Measurements from ENCODE around the gene CACHD1. TPM values are rescaled to one million over a fixed set of nuclear protein-coding genes. Genes with fewer than 3 reads are reported as not detected.

The CACHD1 gene
- total RNA-seq, 1 experiment from 2014 or later: 29.9 TPM

- Histone ChIP-seq H3K36me3 (ENCODE audit: control insufficient read depth, insufficient read depth, low read length) (no peaks in the 10 kb centered on the region), H3K4me3 (ENCODE audit: low read depth in 2 of 2, low read length in 2 of 2) (no peak overlapping the region), H3K9me3 (ENCODE audit: control insufficient read depth, insufficient read depth, low read depth, low read length) (no peaks in the 10 kb centered on the region), H3K27ac (ENCODE audit: low read length) (no peak overlapping the region), H3K27me3 (ENCODE audit: control insufficient read depth, insufficient read depth, low read length) (no peaks in the 10 kb centered on the region), H3K4me1 (ENCODE audit: control insufficient read depth, insufficient read depth, low read length) (peaks cover 26% of the 10 kb centered on the region)
- no peak for TF ChIP-seq POLR2AphosphoS5 (IDR thresholded peaks at IDR 0.05; ENCODE audit: low read depth, low read length)
- in situ Hi-C loops (cut with HindIII; ENCODE audit: low pct_unique_long_range_greater_than_20kb, low sequenced_read_pairs) (no loop called here), intact Hi-C loops (cut with micrococcal nuclease; ENCODE audit: unreplicated experiment) (no loop called here)
- no peak for DNase-seq (ENCODE audit: low read depth, low spot score)
- no peak for ATAC-seq
- ChIA-PET CTCF (no interaction called here), POLR2A (no interaction called here)
- no TSS peak for BruUV-seq (replicated peaks)
Observed at GRCh38 chr1:64495878-64496277, 25.9 kb downstream of the CACHD1 start.

- intact Hi-C loops (cut with micrococcal nuclease; ENCODE audit: unreplicated experiment) (no loop called here), in situ Hi-C loops (cut with HindIII; ENCODE audit: low pct_unique_long_range_greater_than_20kb, low sequenced_read_pairs) (no loop called here)
- Histone ChIP-seq H3K4me1 (ENCODE audit: control insufficient read depth, insufficient read depth, low read length) (peaks cover 26% of the 10 kb centered on the region), H3K9me3 (ENCODE audit: control insufficient read depth, insufficient read depth, low read depth, low read length) (no peaks in the 10 kb centered on the region), H3K27ac (ENCODE audit: low read length) (peak overlapping the region; percentile 13; the same call in 1 of the 2 replicates), H3K27me3 (ENCODE audit: control insufficient read depth, insufficient read depth, low read length) (no peaks in the 10 kb centered on the region), H3K36me3 (ENCODE audit: control insufficient read depth, insufficient read depth, low read length) (no peaks in the 10 kb centered on the region), H3K4me3 (ENCODE audit: low read depth in 2 of 2, low read length in 2 of 2) (no peak overlapping the region)
- DNase-seq (ENCODE audit: low read depth, low spot score): no peak
- ChIA-PET CTCF (no interaction called here), POLR2A (interaction anchor here (0.5 to 0.7 kb wide), 2 partner anchors 21 to 493 kb away, joined by 4 to 5 read pairs; no protein-coding TSS in a partner anchor)
- no peak for TF ChIP-seq TCF7L2 (IDR thresholded peaks at IDR 0.05; ENCODE audit: low read depth, low read length)
- TF ChIP-seq CTCF (IDR thresholded peaks at IDR 0.05): no peak
- TF ChIP-seq SIN3A (IDR thresholded peaks at IDR 0.05; ENCODE audit: borderline replicate concordance, insufficient read depth, low read depth, low read length): no peak
- TF ChIP-seq REST (IDR thresholded peaks at IDR 0.05; ENCODE audit: insufficient read depth in 1 of 2, low read depth in 2 of 2, low read length in 1 of 2): no peak
- no peak for TF ChIP-seq POLR2AphosphoS5 (IDR thresholded peaks at IDR 0.05; ENCODE audit: low read depth, low read length)
- no peak for ATAC-seq
- BruUV-seq (replicated peaks): no TSS peak
Observed at GRCh38 chr1:64496606-64497005, 26.7 kb downstream of the CACHD1 start.

GRCh38 chr1:64497088-64497883 lies 27.4 kb downstream of the CACHD1 start:
- ATAC-seq: no peak
- Histone ChIP-seq H3K27me3 (ENCODE audit: control insufficient read depth, insufficient read depth, low read length) (no peaks in the 10 kb centered on the region), H3K4me3 (ENCODE audit: low read depth in 2 of 2, low read length in 2 of 2) (no peak overlapping the region), H3K36me3 (ENCODE audit: control insufficient read depth, insufficient read depth, low read length) (no peaks in the 10 kb centered on the region), H3K4me1 (ENCODE audit: control insufficient read depth, insufficient read depth, low read length) (peaks cover 31% of the 10 kb centered on the region), H3K9me3 (ENCODE audit: control insufficient read depth, insufficient read depth, low read depth, low read length) (no peaks in the 10 kb centered on the region), H3K27ac (ENCODE audit: low read length) (peak overlapping the region; percentile 13; the same call in 1 of the 2 replicates)
- TF ChIP-seq CTCF (IDR thresholded peaks at IDR 0.05) (no peak), POLR2AphosphoS5 (IDR thresholded peaks at IDR 0.05; ENCODE audit: low read depth, low read length) (no peak), SIN3A (IDR thresholded peaks at IDR 0.05; ENCODE audit: borderline replicate concordance, insufficient read depth, low read depth, low read length) (no peak), TCF7L2 (IDR thresholded peaks at IDR 0.05; ENCODE audit: low read depth, low read length) (no peak), REST (IDR thresholded peaks at IDR 0.05; ENCODE audit: insufficient read depth in 1 of 2, low read depth in 2 of 2, low read length in 1 of 2) (no peak)
- intact Hi-C loops (cut with micrococcal nuclease; ENCODE audit: unreplicated experiment) (no loop called here), in situ Hi-C loops (cut with HindIII; ENCODE audit: low pct_unique_long_range_greater_than_20kb, low sequenced_read_pairs) (no loop called here)
- ChIA-PET CTCF (no interaction called here), POLR2A (interaction anchor here (0.5 to 0.7 kb wide), 2 partner anchors 21 to 493 kb away, joined by 4 to 5 read pairs; no protein-coding TSS in a partner anchor)
- DNase-seq (ENCODE audit: low read depth, low spot score): no peak
- BruUV-seq (replicated peaks): TSS peak; percentile 18
